PC-3 (cell line): ENCODE results near the gene MUC7.

Experiments used
- CTCF ChIP-seq: fragments of 300-600 bp; sonication (generic); conservative IDR thresholded peaks from 2 replicates; pipeline ENCODE4 v1.5.1; 2017; ENCODE audit warnings: antibody characterized with exemption, low read depth, mild to moderate bottlenecking, low read length
- EZH2 ChIP-seq: fragments of 300-600 bp; sonication (generic); IDR thresholded peaks from one replicate; pipeline ENCODE4 v1.6.1; 2017; ENCODE audit warnings: antibody characterized with exemption, mild to moderate bottlenecking, low read length; ENCODE audit not compliant: unreplicated experiment

GRCh38 chr4:70463335-70463734 lies 8.7 kb upstream of the MUC7 start:
- no peak for TF ChIP-seq CTCF
- no peak for TF ChIP-seq EZH2
